Measurements from ENCODE around the gene L1CAM.

- TF ChIP-seq CTCF (IDR thresholded peaks at IDR 0.05; ENCODE audit: insufficient read depth, low read length, poor library complexity, severe bottlenecking), result no peak
- no peak for TF ChIP-seq EZH2phosphoT487 (conservative IDR thresholded peaks at IDR 0.05; ENCODE audit: low read length)
Measured at GRCh38 chrX:153930011-153930910, 44.3 kb upstream of the L1CAM start.
